HL-60 (cell line): Measurements from ENCODE around the gene OR10AD1.

ENCODE experiments used
- CTCF ChIP-seq: IDR thresholded peaks from one replicate; pipeline ENCODE4 v1.5.1; 2011; ENCODE audit warnings: low read length, control low read depth, inconsistent platforms; ENCODE audit not compliant: insufficient read depth
- POLR2AphosphoS5 ChIP-seq: IDR thresholded peaks from 2 replicates; pipeline ENCODE4 v1.6.1; 2012; ENCODE audit warnings: low read depth
- SPI1 ChIP-seq: IDR thresholded peaks from 2 replicates; pipeline ENCODE4 v1.6.1; 2012; ENCODE audit warnings: low read depth, mild to moderate bottlenecking, borderline replicate concordance

- TF ChIP-seq CTCF (no peak), POLR2AphosphoS5 (no peak), SPI1 (no peak)
Measured at GRCh38 chr12:48221645-48222044, 18.6 kb upstream of the OR10AD1 start.
